K562 (cell line): ENCODE results near the gene CLNK. TPM values are rescaled to one million over a fixed set of nuclear protein-coding genes. Genes with fewer than 3 reads are reported as not detected.

ENCODE experiments used
- ATAC-seq: fragments of 200-7000 bp; cut with Tn5 transposase; 3 replicates; pipeline ENCODE4 v1.9.1; 2020; ENCODE audit warnings: moderate library complexity
- BruUV-seq: library from RNA; stranded (reverse); fragments of 400-500 nt; replicated peaks from 2 replicates; lab custom pipeline; 2021; lab: Mats Ljungman, UMichigan
- CTCF ChIA-PET: fragments of 300-600 bp; formaldehyde crosslinking; extraction: SDS; loops from one replicate; lab custom pipeline; 2021; ENCODE audit warnings: low intra/inter-chr PET ratio; lab: Yijun Ruan, JAX
- POLR2A ChIA-PET: fragments of 300-600, 350-650 bp; sonication (Branson Sonifier 250); formaldehyde crosslinking; extraction: SDS; loops from one replicate; lab custom pipeline; 2021; ENCODE audit warnings: antibody characterized with exemption, inconsistent platforms; lab: Yijun Ruan, JAX
- DNase-seq, 4 experiments: peaks; one replicate each; pipeline versions ENCODE4 v3.0.0 to v3.0.0-alpha.2; 2011 to 2018; ENCODE audit warnings: low spot score in 3 of 4, mixed read lengths in 3 of 4; ENCODE audit errors: extremely low read depth in 1 of 4
- FAIRE-seq: peaks from 2 replicates; lab custom pipeline; 2011; peaks lifted over from hg19 to GRCh38; lab: Jason Lieb, UNC
- H2AFZ ChIP-seq: 2 replicates; pipeline ENCODE4 v1.6.0; 2011; ENCODE audit warnings: low read depth, low read length, control low read depth, inconsistent platforms
- H3K27ac ChIP-seq: fragments of 200-600 bp; 3 replicates; pipeline ENCODE4 v1.8.0; 2011; ENCODE audit warnings: low read depth, mild to moderate bottlenecking, control low read depth, inconsistent platforms, low read length, moderate library complexity, mixed read lengths; ENCODE audit errors: extremely low read depth
- H3K27me3 ChIP-seq, 2 experiments: fragments of 300-600 bp in 1 of 2; 2 replicates in 1 of 2; 3 replicates in 1 of 2; pipeline versions ENCODE4 v1.6.0 to v1.8.0; 2011; ENCODE audit warnings: inconsistent platforms in 2 of 2, low read length in 2 of 2, mild to moderate bottlenecking in 1 of 2, mixed read lengths in 1 of 2, moderate library complexity in 1 of 2; ENCODE audit not compliant: control insufficient read depth in 2 of 2, insufficient read depth in 2 of 2
- H3K36me3 ChIP-seq: fragments of 300-600 bp; 3 replicates; pipeline ENCODE4 v1.8.0; 2011; ENCODE audit warnings: mild to moderate bottlenecking, low read length, inconsistent platforms; ENCODE audit not compliant: control insufficient read depth, insufficient read depth
- H3K4me1 ChIP-seq, 2 experiments: fragments of 200-600 bp in 1 of 2; replicated peaks in 1 of 2; 2 replicates in 1 of 2; 3 replicates in 1 of 2; pipeline versions ENCODE4 v1.5.1 to v1.8.0; 2011; ENCODE audit warnings: inconsistent platforms in 2 of 2, low read length in 2 of 2, mild to moderate bottlenecking in 1 of 2, mixed read lengths in 1 of 2, moderate library complexity in 1 of 2; ENCODE audit not compliant: control insufficient read depth in 2 of 2, insufficient read depth in 2 of 2
- H3K4me2 ChIP-seq: 2 replicates; pipeline ENCODE4 v1.6.1; 2011; ENCODE audit warnings: low read length, control low read depth, inconsistent platforms, mixed read lengths; ENCODE audit not compliant: insufficient read depth
- H3K4me3 ChIP-seq: fragments of 200-600 bp; sonication (generic), shearing (Covaris generic); 2 replicates; pipeline ENCODE4 v1.5.1; 2016; ENCODE audit warnings: control low read depth, inconsistent platforms
- H3K79me2 ChIP-seq: fragments of 200-600 bp; 3 replicates; pipeline ENCODE4 v1.8.0; 2011; ENCODE audit warnings: low read length, inconsistent platforms; ENCODE audit not compliant: control insufficient read depth, insufficient read depth
- H3K9ac ChIP-seq, 2 experiments: 2 replicates each; pipeline versions ENCODE4 v1.6.0 to v1.6.1; 2011; ENCODE audit warnings: low read depth in 2 of 2, low read length in 2 of 2, control low read depth in 1 of 2, inconsistent platforms in 1 of 2, mild to moderate bottlenecking in 1 of 2, mixed read lengths in 1 of 2; ENCODE audit not compliant: insufficient read depth in 1 of 2
- H3K9me1 ChIP-seq: one replicate; pipeline ENCODE4 v1.6.0; 2011; ENCODE audit warnings: inconsistent platforms, mild to moderate bottlenecking, low read length, moderate library complexity; ENCODE audit not compliant: control insufficient read depth, insufficient read depth
- H3K9me3 ChIP-seq: replicated peaks from 2 replicates; pipeline ENCODE4 v1.5.1; 2011; ENCODE audit warnings: low read depth, low read length, inconsistent platforms; ENCODE audit not compliant: control insufficient read depth, insufficient read depth
- H4K20me1 ChIP-seq: replicated peaks from 2 replicates; pipeline ENCODE4 v1.6.1; 2011; ENCODE audit warnings: low read length, inconsistent platforms, mixed read lengths; ENCODE audit not compliant: control insufficient read depth, insufficient read depth
- ARHGAP35 ChIP-seq: fragments of 450-650 bp; IDR thresholded peaks from 2 replicates; pipeline ENCODE4 v1.6.1; 2018; ENCODE audit not compliant: partially characterized antibody
- ATF1 ChIP-seq, 2 experiments: fragments of 450-650 bp in 1 of 2; IDR thresholded peaks; 2 replicates each; pipeline ENCODE4 v1.6.1; 2016; ENCODE audit warnings: missing compliant biosample characterization in 1 of 2, missing genetic modification characterization in 1 of 2
- CUX1 ChIP-seq: fragments of 200-800 bp; sonication (Bioruptor generic); IDR thresholded peaks from 2 replicates; pipeline ENCODE4 v1.6.1; 2016; ENCODE audit warnings: missing genetic modification characterization, missing compliant biosample characterization
- DEAF1 ChIP-seq: fragments of 450-650 bp; formaldehyde crosslinking; IDR thresholded peaks from 2 replicates; pipeline ENCODE4 v1.4.0; 2020; ENCODE audit warnings: mild to moderate bottlenecking, moderate library complexity
- ETS2 ChIP-seq: IDR thresholded peaks from 2 replicates; pipeline ENCODE4 v1.6.1; 2016; ENCODE audit warnings: borderline replicate concordance, missing genetic modification characterization, mild to moderate bottlenecking, moderate library complexity, missing compliant biosample characterization; ENCODE audit not compliant: poor library complexity, severe bottlenecking
- ETV1 ChIP-seq: fragments of 450-650 bp; conservative IDR thresholded peaks from 2 replicates; pipeline ENCODE4 v1.6.1; 2016; ENCODE audit warnings: missing genetic modification characterization, control low read depth, low read depth, missing compliant biosample characterization
- ETV5 ChIP-seq: sonication (generic); formaldehyde crosslinking; IDR thresholded peaks from 2 replicates; pipeline ENCODE4 v1.4.0; 2020; ENCODE audit warnings: low read depth, mild to moderate bottlenecking, missing genetic modification reagents
- IRF9 ChIP-seq: fragments of 450-650 bp; IDR thresholded peaks from 2 replicates; pipeline ENCODE4 v1.6.1; 2016; ENCODE audit warnings: missing biosample characterization, missing genetic modification characterization
- MAFF ChIP-seq: IDR thresholded peaks from 2 replicates; pipeline ENCODE4 v1.6.1; 2012; ENCODE audit warnings: low read length, improper control_type of control experiment
- MCM5 ChIP-seq: fragments of 450-650 bp; IDR thresholded peaks from 2 replicates; pipeline ENCODE4 v1.6.1; 2016; ENCODE audit warnings: low read depth
- RFX5 ChIP-seq: IDR thresholded peaks from 2 replicates; pipeline ENCODE4 v1.6.1; 2011; ENCODE audit warnings: low read depth, mild to moderate bottlenecking, improper control_type of control experiment, low read length
- SMC3 ChIP-seq: conservative IDR thresholded peaks from 2 replicates; pipeline ENCODE4 v1.6.1; 2011; ENCODE audit warnings: low read depth, low read length, improper control_type of control experiment; ENCODE audit not compliant: insufficient read depth
- SNIP1 ChIP-seq: fragments of 450-650 bp; IDR thresholded peaks from 2 replicates; pipeline ENCODE4 v1.7.1; 2017; ENCODE audit warnings: low read depth, mild to moderate bottlenecking
- ZNF436 ChIP-seq: fragments of 250-450, 450-650 bp; sonication (Bioruptor Pico); formaldehyde crosslinking; IDR thresholded peaks from 2 replicates; pipeline ENCODE4 v1.7.0; 2020; ENCODE audit warnings: mild to moderate bottlenecking
- WGBS: fragments of 100-300 bp; shearing (Covaris generic); methylation state at CpG from one replicate; pipeline ENCODE4 v1.1.6; 2016; ENCODE audit warnings: low coverage, mixed read lengths; ENCODE audit not compliant: insufficient coverage; ENCODE audit errors: missing lambda C conversion rate; 5-methylcytosine and 5-hydroxymethylcytosine counted together
- in situ Hi-C: fragments of 300-500 bp; cut with MboI; formaldehyde crosslinking; loops from 4 replicates; pipeline ENCODE4 v1.15.0; 2018; ENCODE audit warnings: inconsistent platforms, mixed read lengths
- intact Hi-C: fragments of 100-400 bp; cut with micrococcal nuclease; formaldehyde crosslinking; loops from 2 replicates; pipeline ENCODE4 v1.14.2; 2022
- polyA plus RNA-seq, 8 experiments: library from polyadenylated mRNA; depleted of rRNA in 4 of 8; stranded (reverse) in 5 of 8; unstranded in 3 of 8; fragments of >200 nt; fragmentation: Nextera tagmentation in 2 of 8; fragmentation: Illumina TruSeq in 1 of 8; extraction: Ambion mirVana in 2 of 8; extraction: Trizol in 1 of 8; gene quantifications; 2 replicates each; pipeline versions ENCODE4 v1.2.1 to v1.2.3, GENCODE V29; 2011 to 2014; ENCODE audit warnings: inconsistent platforms in 1 of 8, missing spikeins in 1 of 8
- total RNA-seq, 7 experiments: library from RNA; depleted of rRNA in 6 of 7; stranded (reverse); fragments of >200 nt in 6 of 7; fragmentation: Illumina TruSeq in 2 of 7; extraction: Trizol in 2 of 7; gene quantifications; 2 replicates each; pipeline versions ENCODE4 v1.2.1 to v1.2.3, GENCODE V29; 2011 to 2021; ENCODE audit warnings: low replicate concordance in 1 of 7

The CLNK gene
- total and polyA plus RNA-seq, 9 of the 15 experiments (the other 6 are each of a cell fraction or from before 2014, with no cell fraction given): not detected

GRCh38 chr4:10565166-10565780 is 119.3 kb downstream of the CLNK start:
- no peak overlapping the region for H3K4me2 ChIP-seq
- CTCF ChIA-PET: no interaction called here
- ATAC-seq (no peak), FAIRE-seq (no peak), DNase-seq (no peak)
- no peak overlapping the region for H3K9ac ChIP-seq
- H3K4me3 ChIP-seq: no peak overlapping the region
- H3K9me3 ChIP-seq: no peaks in the 10 kb centered on the region
- no peaks in the 10 kb centered on the region for H4K20me1 ChIP-seq
- intact Hi-C loops: no loop called here
- no peak overlapping the region for H2AFZ ChIP-seq
- no peaks in the 10 kb centered on the region; a peak in 1 of 5 replicates for H3K27me3 ChIP-seq
- H3K36me3 ChIP-seq: no peaks in the 10 kb centered on the region
- WGBS: 3% methylated on average over 5 of the region's 5 CpGs
- no peak for TF ChIP-seq IRF9
- TF ChIP-seq MCM5: no peak
- TF ChIP-seq DEAF1 (CRISPR knock-in tag): no peak
- no peak for TF ChIP-seq MAFF
- TF ChIP-seq CUX1 (CRISPR knock-in tag): no peak
- no peak for TF ChIP-seq RFX5
- TF ChIP-seq ZNF436 (CRISPR knock-in tag): no peak
- no peak for TF ChIP-seq ETS2 (tag)
- TF ChIP-seq SNIP1: no peak
- no peak for TF ChIP-seq SMC3
- no peak for TF ChIP-seq ATF1 (CRISPR knock-in tag; IDR thresholded peaks at IDR 0.05)
- no peak for TF ChIP-seq ATF1 (tag; IDR thresholded peaks at IDR 0.05)
- no peak for TF ChIP-seq ETV5 (CRISPR knock-in tag)
- TF ChIP-seq ARHGAP35: no peak
- no peak for TF ChIP-seq ETV1 (tag)
- in situ Hi-C loops: no loop called here
- no peaks in the 10 kb centered on the region for H3K9me1 ChIP-seq
- POLR2A ChIA-PET: no interaction called here
- no peaks in the 10 kb centered on the region for H3K79me2 ChIP-seq
- H3K4me1 ChIP-seq: no peaks in the 10 kb centered on the region
- no TSS peak for BruUV-seq
- H3K27ac ChIP-seq: no peak overlapping the region
